OCI-LY7 (cell line): Measurements from ENCODE around the gene BPIFA2.

Source experiments
- CTCF ChIP-seq: fragments of 200-600 bp; sonication (generic); conservative IDR thresholded peaks from 2 replicates; pipeline ENCODE4 v1.5.1; 2014; ENCODE audit warnings: mild to moderate bottlenecking, antibody characterized with exemption, low read length, moderate library complexity, mixed read lengths
- EZH2phosphoT487 ChIP-seq: fragments of 200-600 bp; sonication (generic); IDR thresholded peaks from 2 replicates; pipeline ENCODE4 v1.6.1; 2018; ENCODE audit warnings: low read depth, borderline replicate concordance, mild to moderate bottlenecking, mixed run types, antibody characterized with exemption, low read length, moderate library complexity, mixed read lengths

- TF ChIP-seq CTCF = peak; percentile 74
- TF ChIP-seq EZH2phosphoT487 = no peak
Observed at GRCh38 chr20:33211817-33212424, 44.0 kb downstream of the BPIFA2 start.
